Non-pigmented ciliary epithelial cell (primary cell): ENCODE results near the gene FGF14.
A peak's percentile ranks its signal among the peaks of the same experiment; 100 is the strongest.

ENCODE experiments used
- DNase-seq: peaks from one replicate; pipeline ENCODE4 v3.0.0-alpha.2; 2010; ENCODE audit warnings: low read depth

Gene FGF14

DNA sequence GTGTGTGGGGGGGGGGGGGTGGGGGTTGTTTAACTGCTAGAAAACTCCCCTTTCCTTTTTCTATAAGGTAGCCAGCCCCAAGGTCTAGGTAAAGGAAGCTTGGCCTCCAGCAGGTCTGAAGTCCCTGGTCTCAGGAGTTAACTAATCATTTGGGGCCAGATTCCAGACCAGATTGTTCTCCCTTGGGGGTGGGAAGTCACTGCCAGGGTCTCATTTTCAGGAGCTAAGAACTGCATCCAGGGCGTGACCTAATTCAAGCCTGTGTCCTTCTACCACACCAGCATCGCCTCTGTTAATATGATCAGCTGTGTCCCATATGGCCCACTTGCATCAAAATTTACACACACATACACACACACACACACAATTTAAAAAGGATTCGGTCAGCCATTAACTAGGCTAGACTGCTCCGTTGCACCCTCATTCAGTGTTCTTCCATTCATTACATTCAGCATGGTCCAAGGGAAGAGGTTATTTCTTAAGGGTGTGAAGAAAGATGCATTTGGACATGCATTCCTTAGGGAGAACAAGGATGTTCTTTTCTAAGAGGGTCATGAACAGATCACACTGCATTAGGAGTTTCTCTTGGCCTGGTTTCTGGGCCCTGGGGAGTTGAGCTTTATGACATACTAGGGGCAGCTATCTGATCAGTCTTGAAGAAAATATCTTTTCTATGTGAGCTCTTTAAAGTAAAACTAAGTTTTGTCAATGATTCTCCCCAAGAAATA lies 91.0 kb downstream of the FGF14 start:
- no peak for DNase-seq

DNA sequence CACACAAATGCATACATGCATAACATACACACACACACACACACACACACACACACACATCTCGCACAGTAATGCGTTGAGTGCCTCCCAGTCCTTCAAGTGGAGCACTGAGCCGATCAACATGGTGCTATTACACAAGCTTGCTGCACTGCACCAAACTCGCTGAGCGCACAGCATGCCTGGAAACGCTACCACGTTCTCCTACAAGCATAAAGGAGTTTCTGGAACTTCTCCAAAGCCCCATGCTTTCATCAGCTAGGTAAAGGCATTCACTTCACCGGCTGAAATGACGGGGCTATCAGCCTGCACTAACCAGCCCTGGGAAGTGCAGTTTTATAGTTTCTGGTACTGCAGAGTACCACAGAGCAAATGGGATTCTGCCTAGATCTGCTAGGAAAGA lies 92.7 kb downstream of the FGF14 start:
- DNase-seq, result no peak

DNA sequence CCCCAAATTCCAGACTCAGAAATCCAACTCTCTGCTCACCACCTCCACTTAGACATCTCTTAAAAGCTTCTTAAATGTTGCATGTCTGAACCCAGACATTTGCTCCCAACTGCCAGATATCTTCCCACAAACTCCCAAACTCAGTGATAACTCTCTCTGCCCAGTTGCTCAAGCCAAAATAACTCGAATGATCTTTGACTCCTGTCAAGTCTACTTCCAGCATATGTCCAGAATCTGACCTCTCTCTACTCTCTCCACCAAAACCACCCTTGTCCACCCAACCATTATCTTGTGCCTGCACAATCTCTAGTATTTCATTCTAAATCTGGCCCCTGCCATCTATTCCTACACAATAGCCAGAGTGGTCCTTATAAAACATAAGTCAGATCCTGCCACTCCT lies 99.3 kb downstream of the FGF14 start:
- no peak for DNase-seq

DNA sequence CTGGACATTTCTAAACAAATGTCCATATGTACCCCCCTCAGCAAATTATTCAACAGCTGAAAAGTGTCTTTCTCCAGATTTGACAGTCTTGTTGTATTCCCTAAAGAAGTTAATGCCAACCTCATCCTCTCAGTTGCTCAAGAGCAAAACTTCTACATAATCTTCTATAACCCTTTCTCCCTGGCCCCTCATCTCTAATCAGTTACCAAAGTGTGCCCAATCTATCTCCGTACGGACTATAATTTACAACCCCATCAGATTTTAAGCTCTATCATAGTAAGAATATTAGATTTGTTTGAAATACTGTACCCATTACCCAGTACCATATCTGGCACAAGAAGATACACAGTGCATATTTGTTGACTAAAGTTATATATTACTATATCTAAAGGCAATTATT lies 101.5 kb downstream of the FGF14 start:
- DNase-seq, result no peak

DNA sequence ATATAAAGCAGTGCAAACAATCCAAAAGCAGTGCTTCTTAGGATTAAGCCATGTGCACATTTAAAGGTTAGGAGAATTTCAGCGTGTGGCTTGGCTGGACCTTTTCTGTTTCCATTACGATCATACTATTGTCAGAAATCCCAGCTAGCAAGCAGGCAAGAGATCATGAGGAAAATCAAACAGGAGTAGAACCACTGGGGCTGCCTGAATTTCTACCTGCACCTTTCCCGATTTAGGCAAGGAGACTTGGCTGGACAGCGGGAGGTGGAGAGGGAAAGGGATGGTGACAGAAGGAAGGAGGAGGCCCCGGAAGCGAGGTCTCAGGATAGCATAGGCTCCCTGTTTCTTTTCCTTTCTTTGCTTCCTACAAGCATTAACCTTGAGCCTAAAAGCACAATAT lies 102.5 kb downstream of the FGF14 start:
- DNase-seq, result no peak

DNA sequence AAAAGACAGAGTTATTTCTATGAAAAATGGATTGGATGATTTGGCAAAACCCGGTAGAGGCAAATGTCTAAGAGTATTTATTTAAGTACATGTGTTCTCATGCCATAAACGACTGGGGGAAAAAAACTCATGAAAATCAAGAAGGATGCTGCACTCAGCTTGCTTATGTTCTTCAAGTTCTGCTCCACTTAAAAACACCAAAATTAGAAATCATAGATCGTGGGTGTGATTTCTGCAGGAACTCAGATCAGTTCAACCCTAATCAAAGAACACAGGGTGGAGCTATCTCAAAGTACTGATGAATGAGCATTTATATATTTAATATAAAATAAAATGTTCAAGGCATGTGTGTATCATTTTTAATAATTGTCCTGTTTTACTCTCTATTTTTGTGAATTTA lies 103.8 kb downstream of the FGF14 start:
- DNase-seq, result no peak

DNA sequence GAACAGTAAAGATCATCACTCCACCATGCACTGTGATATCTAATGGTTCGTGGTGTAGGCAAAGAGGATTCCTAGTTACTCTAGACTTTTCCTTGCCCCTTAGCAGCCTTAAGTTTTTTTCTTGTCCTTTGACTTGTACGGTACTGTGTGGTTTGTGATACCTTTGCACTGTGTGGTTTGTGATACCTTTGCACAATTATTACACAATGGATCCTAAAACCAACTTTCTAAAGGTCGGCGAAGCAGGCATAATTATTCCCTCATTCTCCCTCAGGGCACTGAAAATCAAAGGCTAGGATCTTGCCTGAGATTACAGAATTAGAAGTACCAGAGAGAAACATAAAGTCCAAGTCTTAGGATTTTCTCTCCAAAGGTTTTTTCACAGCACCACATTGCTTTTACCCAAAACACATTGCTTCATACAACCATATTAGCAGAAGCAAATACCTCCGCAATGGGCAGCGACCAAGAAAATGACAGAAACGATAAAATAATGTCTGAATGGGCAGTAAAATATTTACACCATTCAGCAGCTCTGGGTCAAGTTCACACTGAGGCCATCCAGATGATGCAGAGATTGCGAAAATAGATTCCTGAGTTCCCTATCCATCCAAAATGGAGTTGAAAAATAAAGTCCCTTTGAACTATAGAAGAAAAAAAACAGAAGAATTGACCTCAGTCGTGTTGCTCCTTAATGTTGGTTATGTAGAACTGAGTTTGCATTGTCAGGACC lies 106.4 kb downstream of the FGF14 start:
- no peak for DNase-seq

DNA sequence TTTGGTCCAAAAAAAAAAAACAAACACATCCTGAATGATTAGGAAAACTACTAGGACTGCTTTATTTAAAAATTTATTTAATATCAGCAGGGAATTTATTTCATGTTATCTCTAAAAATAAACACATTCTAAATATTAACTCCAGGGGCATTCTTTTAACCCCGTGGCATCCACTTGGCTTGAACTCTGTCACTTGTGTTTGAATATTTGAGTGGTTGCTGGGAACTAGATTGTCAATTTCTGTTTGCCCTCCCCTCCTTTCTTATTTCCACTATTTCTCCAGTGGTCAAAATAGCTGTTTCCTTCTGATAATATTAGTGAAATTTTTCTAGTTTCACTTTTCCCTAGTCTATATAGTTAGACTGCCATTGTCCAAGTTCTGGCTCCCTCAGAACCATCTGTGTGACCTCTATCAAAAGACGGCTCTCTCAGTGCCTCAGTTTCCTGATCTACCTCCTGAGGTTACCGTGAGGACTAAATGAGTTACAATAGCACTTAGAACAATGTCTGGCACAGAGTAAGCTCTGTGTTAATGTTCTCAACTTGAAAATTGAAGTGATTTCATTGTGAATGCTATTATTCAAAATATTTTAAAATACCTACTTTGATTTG lies 107.3 kb downstream of the FGF14 start:
- DNase-seq, result no peak

DNA sequence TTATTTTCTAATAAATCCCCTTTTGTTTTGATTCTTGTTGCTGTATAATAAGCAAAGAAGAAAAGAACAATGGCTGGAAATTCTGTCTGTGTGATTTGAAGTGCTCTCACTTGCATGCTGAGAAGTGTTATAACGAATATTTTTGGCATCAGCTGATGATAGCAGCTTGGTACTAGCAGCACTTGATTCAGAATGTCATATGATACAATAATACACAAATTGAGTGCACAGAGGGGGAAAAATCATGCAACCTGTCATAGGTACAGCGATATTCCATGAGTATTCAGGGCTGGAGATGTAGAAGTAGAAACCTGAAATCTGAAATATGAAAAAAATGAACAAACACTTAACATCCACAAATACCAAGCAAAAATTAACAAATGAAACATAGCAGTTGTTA lies 108.1 kb downstream of the FGF14 start:
- DNase-seq, result no peak

DNA sequence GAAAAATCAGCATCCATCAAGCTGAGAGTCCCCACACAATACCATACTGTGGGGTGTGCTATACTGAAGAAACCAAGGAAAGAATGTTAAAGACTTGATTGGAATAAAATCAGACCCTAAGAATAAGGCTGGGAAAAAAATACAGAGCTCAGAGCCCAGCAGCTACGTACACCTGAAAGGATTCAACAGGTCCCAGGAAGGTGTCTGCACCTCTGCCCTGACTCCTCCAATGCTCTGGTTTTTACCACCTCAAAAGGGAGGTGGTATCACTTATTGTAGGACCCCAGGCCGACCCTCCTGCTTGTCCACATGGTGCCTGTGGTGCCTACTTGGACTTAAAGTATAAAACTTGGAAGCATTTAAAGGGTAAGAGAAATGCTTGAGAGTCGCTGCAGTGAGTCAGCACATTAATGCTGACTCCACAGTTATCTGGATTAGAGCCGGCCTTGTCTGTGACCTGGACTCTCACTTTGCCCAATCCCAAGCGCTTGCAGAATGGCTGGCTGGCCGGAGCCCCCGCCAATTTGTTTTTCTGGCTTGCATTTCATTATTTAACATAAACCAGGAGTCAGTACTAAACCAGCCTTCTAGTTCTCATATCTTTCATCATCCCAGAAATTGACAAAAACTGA lies 110.1 kb downstream of the FGF14 start:
- DNase-seq, result no peak

DNA sequence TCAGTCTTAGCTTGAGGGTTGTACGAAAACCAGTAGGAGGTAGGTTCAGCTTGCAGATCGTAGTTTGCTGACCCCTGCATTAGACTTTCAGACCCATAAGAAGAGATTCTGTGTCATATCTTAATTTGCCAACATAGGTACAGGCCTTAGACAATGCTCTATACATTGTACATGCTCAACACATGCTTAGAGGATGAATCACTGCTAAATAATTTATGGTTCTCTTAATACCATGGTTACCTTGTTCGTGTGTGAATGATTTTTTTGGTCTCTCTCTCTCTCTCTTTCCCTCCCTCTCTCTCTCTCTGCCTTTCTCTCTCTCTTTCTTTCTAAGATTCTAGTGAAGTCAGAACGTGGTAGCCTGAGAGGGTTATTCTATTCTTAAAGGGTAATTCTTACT lies 112.2 kb downstream of the FGF14 start:
- no peak for DNase-seq

DNA sequence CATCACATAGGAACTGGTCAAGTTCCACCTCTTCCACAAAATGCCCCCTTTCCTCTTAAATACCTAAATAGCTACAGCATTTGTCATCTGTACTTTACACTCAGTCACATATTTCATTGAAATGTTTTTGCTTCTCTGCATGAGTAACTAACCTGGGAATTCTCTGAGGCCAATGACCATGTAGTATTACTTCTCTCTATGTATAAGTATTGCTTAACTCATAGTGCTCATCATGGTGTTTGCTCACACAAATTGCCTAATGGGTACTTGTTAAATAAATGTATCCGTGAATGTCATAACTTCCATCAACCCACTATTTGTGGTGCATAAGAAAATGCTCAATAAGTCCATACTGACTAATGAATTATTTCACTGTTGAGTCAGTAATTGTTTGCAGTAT lies 115.5 kb downstream of the FGF14 start:
- peak; percentile 94 for DNase-seq

DNA sequence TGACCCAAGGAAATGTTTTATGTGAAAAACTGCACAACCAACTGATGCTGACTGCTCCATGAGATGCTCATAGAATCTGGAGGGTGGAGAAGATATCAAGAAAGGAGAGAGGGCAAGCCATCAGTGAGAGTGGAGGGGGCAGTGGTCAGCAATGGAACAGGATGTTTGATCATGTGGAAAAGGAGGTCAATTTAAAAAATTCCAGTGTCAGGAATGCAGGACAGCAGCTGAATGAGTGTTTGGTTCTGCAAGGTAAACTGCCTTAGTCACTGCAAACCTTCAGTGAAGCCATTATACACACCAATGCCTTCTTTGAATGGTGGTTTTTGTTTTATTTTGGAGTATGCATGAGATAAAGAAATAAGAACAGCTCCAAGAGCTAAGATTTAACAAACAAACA lies 121.5 kb downstream of the FGF14 start:
- no peak for DNase-seq

DNA sequence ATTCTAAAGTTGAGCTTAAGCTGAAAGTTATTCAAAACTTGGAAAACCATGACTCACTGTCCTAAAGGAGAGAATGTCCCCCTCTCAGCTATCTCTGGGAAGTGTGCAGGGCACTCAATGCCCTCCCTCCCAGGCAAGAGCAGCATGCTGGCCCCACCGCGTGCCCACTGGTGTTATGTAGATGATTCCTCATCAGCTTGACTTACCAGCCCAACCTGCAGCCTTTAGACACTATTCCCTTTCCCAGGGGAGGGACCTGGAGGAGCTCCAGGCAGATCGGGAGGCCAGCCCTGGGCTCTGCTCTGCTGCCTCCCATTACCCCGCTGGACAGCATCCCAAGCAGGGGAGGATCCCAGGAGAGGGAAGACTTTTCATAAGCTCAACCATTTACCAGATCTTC lies 124.6 kb downstream of the FGF14 start:
- no peak for DNase-seq

DNA sequence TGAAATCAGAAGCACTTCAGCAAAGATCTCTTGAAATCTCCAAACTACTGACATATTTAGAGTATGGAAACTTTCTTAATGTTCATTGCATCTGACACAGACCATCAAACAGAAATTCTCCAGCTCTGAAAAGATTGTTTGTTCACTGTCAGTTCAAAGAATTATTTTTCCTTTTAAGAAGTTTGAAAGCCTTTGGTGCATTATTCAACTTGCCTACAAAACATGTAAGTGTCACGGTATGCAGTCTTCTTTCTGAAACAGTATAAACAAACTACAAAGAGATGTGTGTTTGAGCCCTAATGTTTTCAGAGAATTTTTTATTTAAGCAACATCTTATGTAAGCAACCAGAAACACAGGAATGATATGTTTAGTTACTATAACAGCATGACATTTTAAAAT lies 125.4 kb downstream of the FGF14 start:
- DNase-seq, result no peak

DNA sequence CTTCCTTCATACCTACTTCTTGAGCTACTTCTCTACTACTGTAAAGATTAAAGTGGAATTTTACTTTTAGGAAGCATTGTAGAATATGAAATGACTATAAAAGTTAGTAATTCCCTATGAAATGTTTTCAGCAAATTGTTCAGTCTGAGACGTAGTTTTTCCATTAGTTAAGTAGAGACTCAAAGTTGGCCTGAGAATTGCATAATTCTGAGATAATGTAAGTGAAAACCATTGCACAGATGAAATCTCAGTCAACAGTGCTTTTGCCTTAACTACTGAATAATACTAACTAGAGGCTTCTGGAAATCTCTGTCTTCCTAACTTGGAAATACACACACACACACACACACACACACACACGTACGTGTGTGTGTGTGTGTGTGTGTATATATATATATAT lies 125.9 kb downstream of the FGF14 start:
- DNase-seq, result no peak

DNA sequence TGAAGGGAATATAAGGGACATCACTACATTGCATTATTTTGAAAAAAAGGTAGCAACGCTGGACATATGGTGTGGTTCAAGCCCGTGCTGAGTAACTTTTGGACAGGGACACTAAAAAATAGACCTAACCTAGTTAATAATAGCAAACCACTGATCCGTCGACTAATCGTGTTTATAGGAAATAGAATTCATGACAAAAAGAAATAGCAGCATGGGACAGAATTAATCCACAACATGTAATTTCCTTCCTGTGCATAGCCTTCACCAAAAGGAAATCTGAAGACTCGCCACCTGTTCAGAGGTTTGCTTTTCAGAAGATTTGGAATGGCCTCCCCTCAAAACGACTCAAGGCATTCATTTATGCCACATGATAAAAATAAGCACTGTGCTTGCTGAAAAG lies 128.7 kb downstream of the FGF14 start:
- no peak for DNase-seq

DNA sequence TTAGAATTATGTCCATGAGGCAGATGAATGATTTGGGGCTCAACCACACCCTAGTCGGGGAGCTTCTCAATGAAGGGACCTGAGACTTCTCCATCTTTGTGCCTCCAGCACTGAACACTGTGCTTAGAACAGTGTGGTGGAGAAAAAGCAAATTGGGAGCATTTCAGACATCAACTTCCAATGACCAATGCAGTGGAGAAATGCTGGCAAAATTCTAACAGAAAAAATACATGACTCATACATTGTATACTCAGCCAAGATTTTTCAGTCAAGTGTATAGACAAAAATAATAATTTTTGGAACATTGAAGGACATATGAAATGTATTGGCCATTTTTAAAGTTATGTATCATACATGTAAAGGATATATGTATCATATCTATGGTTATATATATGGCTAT lies 134.7 kb downstream of the FGF14 start:
- no peak for DNase-seq

DNA sequence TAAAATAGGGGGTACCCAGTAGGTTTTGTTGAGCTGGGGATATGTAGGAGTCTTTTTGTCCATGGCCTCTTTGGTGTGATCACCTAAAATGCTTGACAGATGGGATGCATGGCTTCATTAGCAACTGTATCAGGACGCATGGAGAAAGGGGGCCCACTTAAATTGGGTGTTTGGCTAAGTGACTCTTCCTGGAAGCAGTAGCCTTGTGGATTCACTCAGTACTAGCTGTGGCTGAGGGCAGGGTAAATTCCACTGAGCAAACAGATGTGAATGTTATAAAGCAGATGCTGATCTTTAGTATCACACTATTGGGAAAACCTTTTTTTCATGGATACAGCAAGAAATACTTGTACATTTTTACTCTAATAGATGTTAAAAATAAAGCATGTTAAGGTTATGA lies 140.0 kb downstream of the FGF14 start:
- no peak for DNase-seq

DNA sequence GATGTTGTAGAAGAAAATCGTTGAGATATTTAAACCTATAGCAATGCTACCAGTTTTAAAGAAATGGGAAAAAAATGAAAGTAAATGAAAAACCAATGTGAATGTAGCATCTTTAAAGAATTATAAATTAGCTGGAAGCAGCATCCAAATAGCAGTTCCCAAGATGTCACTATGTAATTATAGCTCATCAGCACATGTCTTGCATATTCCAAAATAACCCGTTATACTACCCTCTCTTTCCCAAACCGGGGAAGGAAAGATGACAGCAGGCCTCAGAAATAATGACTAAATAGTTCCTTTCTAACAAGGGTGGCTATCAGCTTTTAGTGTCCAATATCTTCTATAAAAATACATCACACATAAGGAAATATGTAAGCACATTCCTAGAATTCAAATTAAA lies 140.5 kb downstream of the FGF14 start:
- DNase-seq, result no peak

DNA sequence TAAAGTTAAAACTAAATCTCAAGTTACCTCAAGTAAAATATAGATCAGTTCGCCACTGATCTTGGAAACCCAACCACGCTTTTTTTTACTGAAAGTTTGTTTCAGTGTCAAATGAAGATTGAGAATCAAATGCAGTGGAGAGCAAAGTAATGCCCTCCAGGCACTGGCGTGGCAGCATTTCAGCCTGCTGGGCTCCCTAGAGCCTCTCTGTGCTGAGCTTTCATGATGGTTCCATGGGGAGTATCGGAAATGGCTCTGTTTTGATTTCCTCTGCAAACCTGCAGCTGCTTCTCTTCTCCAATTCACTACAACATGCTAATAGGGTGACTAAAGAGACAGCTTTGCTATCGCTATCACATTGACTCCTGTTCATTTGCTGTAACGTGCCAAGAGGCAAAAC lies 141.6 kb downstream of the FGF14 start:
- DNase-seq, result no peak

DNA sequence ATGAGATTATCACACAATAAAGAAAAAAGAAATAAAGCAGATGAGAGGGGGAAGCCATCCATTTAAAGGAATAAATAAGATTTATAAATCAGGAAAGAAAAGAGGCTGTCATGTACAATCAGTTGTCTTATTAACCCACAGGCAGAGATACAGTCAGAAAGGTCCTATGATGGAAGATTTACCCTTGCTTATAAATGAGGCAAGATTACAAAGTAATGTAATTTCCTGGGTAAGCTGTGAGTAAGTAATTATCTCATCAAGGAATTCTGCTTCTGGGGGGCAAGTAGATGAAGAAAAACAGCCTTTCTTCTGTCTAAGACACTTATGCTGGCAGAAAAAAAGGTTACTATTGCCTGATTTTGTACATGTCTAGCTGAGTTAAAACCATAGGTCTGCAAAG lies 146.4 kb downstream of the FGF14 start:
- no peak for DNase-seq

DNA sequence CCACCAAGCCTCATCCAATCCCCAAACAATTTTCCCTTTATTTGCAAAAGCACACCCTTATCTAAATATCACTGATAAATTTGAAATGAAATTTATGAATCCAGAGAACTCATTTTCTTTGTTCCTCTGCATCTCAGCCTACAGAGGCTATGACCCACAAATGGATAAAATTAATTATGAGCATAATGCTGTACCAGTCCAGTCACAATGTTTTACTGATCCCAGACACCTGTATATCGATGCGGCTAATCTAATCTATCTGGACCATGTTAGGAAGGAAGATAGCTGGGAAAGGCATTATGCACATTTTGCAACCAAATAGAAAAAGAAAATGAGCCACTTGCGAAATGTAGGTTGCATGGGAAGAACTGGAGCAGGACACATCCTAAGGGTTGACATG lies 150.0 kb downstream of the FGF14 start:
- no peak for DNase-seq
